Fibroblast of mammary gland (primary cell): ENCODE measurements around the gene KCNIP4.

ENCODE experiments used
- DNase-seq: peaks from one replicate; pipeline ENCODE4 v3.0.0-alpha.2; 2010; ENCODE audit warnings: low read depth
- H3K4me3 ChIP-seq: 2 replicates; pipeline ENCODE4 v1.5.1; 2011; ENCODE audit warnings: low read depth, mild to moderate bottlenecking, low read length, moderate library complexity; ENCODE audit not compliant: control insufficient read depth
- TF ChIP-seq, protein P1 (sequence below): conservative IDR thresholded peaks from 2 replicates; pipeline ENCODE4 v1.5.1; 2011; ENCODE audit warnings: low read depth, low read length, inconsistent platforms; ENCODE audit not compliant: control insufficient read depth, insufficient read depth

Gene KCNIP4

DNA sequence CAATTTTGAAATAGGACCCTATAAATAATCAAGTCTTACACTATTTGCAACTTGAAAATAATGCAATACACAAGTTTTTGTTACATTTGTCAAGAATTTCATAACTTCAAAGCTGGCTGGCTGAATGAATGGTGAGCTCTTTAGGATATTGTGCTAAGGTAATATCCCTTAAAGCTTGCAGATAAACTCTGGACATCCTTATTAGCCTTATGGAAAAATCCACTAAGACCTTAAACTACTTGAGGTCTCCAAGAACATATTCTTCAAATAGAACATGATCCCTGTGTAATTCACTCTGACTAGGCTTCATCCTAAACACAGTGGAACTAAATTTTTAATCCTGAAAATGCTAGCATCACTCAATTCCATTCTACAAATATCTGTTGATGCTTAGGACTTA is 1049.0 kb downstream of the KCNIP4 start:
- TF ChIP-seq, protein P1, sequence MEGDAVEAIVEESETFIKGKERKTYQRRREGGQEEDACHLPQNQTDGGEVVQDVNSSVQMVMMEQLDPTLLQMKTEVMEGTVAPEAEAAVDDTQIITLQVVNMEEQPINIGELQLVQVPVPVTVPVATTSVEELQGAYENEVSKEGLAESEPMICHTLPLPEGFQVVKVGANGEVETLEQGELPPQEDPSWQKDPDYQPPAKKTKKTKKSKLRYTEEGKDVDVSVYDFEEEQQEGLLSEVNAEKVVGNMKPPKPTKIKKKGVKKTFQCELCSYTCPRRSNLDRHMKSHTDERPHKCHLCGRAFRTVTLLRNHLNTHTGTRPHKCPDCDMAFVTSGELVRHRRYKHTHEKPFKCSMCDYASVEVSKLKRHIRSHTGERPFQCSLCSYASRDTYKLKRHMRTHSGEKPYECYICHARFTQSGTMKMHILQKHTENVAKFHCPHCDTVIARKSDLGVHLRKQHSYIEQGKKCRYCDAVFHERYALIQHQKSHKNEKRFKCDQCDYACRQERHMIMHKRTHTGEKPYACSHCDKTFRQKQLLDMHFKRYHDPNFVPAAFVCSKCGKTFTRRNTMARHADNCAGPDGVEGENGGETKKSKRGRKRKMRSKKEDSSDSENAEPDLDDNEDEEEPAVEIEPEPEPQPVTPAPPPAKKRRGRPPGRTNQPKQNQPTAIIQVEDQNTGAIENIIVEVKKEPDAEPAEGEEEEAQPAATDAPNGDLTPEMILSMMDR, result no peak

DNA sequence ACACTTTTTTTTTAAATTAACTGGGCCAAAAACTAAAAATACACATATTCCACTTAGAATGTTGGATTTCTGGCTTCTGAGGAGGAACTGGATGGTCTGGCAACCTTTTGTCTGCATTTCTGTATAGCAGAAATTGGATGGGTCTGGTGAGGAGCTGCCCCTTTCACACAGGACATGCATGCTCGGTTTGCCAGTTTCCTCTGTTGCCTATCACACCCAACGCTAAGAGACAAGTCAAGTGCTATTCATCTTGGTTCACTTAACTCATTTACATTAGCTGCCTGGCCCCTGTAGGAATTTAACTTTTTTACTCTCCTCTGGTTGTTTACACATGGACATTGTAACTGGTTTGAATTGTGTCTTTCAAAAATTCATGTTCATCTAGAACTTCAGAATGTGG is 1052.6 kb downstream of the KCNIP4 start:
- H3K4me3 ChIP-seq, result no peak overlapping the region
- DNase-seq, result no peak
- TF ChIP-seq, protein P1, result no peak

More for the DNA sequence above, 1049.0 kb downstream of the KCNIP4 start:
- DNase-seq, result no peak
- H3K4me3 ChIP-seq, result no peak overlapping the region

DNA sequence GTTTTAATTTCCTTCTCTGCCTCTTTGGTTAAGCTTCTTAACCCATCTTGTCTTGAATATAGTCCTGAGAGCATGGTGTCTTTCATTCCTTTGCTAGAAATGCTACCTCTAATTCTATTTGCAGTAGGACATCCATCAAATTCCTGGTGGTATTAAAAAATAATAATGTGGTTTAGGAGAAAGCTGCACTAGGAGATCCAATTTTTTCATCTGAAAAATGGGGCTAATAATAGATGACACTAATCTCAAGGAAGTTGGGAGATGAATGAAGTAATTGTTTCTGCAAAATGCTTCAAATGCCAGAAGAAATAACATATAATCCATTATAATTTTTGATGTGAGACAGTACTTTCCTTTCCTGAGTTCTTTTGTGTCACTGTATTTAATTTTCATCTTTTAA is 1053.4 kb downstream of the KCNIP4 start:
- TF ChIP-seq, protein P1, result no peak
- DNase-seq, result no peak
- H3K4me3 ChIP-seq, result no peak overlapping the region

DNA sequence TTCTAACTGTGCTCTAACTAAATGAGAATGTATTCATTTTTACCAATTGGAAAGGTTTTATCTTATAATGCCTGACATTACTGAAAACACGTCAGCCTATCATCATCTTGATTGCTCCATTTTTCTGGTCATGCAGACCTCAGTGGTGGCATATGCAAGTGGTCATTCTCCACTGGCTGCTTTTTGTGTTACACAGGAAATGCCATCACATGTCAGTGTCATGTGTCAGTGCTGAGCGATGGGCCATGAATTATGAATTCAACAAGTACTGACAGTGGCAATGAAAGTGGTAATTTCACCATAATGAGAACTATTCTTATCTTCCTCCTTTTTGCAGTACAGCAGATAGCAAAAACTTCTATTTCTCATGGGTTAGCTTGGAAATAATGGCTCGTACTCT is 1057.8 kb downstream of the KCNIP4 start:
- TF ChIP-seq, protein P1, result no peak
- H3K4me3 ChIP-seq, result no peak overlapping the region
- peak; percentile 1 for DNase-seq

DNA sequence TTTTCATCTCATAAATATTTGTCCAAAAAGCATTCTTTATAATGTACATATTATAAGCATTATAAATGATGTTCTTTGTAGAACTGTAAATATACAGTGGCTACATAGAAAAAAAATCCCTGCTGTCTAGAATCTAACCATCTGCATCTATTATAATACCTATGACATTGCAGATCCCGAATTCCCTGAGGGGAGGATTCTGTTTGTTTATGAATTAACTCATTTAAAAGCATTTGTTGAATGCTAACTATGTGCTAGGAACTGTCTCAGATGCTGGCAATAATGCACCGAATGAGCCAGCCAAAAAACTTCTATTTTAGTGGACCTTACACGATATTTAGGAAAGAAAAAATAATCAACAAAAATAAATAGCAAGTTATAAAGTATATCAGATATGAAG is 1058.7 kb downstream of the KCNIP4 start:
- H3K4me3 ChIP-seq, result no peak overlapping the region
- DNase-seq, result no peak
- TF ChIP-seq, protein P1, result no peak

DNA sequence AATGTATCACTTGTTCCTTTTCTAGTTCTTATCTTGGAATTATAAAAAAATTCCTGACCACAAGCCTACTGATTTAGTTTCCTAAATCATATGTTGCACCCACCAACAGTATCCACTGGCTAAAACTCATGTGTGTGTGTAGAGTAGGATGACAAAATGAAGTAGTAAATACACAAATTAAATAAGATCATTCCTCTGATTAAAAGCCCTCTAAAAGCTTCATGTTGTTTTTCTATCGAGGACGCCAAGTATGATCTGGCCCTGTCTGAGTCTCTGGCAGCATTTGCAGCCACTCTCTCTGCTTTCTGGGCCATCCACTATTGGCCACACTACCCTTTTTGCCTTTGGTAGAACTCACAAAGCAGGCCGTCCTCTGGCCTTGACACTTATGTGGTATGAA is 1064.9 kb downstream of the KCNIP4 start:
- TF ChIP-seq, protein P1, result no peak
- no peak for DNase-seq
- no peak overlapping the region for H3K4me3 ChIP-seq

DNA sequence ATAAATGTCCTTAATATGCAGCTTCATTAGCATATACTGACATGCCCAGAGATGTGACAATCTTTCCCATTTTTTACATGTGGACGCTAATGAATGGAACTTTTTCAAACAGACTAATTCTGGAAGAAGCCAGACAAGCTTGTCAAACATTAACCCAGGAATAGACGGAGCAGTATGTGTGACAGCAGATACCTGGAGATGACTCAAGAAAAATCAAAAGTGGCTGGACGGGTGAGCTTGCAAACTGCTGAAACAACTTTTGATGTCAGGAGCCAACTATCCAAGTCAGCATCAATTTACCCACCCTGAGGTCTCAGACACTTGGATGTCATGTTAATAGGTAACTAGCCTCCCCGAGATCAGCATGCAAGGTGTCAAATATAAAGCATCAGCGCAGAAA is 1065.3 kb downstream of the KCNIP4 start:
- no peak overlapping the region for H3K4me3 ChIP-seq
- TF ChIP-seq, protein P1, result no peak
- no peak for DNase-seq
